Epithelial cell of esophagus (primary cell): ENCODE results near the gene STK4.
"Not testable (repeated sequence)": the region's sequence is repeated elsewhere in the genome, so short reads cannot be mapped to it uniquely, and the experiment has no call there.

Experiments used
- DNase-seq: peaks from one replicate; pipeline ENCODE4 v3.0.0; 2010; ENCODE audit warnings: low read depth
- H3K4me3 ChIP-seq: 2 replicates; pipeline ENCODE4 v1.5.1; 2011; ENCODE audit warnings: mild to moderate bottlenecking, low read length, control low read depth
- TF ChIP-seq, protein P1 (sequence below): IDR thresholded peaks from 2 replicates; pipeline ENCODE4 v1.5.1; 2011; ENCODE audit warnings: low read depth, mild to moderate bottlenecking, low read length, control low read depth, inconsistent platforms; ENCODE audit not compliant: insufficient read depth; ENCODE audit errors: missing control alignments

STK4 gene

GRCh38 chr20:45019762-45020123, 53.4 kb downstream of the STK4 start:
- H3K4me3 ChIP-seq = no peak overlapping the region
- TF ChIP-seq, protein P1, sequence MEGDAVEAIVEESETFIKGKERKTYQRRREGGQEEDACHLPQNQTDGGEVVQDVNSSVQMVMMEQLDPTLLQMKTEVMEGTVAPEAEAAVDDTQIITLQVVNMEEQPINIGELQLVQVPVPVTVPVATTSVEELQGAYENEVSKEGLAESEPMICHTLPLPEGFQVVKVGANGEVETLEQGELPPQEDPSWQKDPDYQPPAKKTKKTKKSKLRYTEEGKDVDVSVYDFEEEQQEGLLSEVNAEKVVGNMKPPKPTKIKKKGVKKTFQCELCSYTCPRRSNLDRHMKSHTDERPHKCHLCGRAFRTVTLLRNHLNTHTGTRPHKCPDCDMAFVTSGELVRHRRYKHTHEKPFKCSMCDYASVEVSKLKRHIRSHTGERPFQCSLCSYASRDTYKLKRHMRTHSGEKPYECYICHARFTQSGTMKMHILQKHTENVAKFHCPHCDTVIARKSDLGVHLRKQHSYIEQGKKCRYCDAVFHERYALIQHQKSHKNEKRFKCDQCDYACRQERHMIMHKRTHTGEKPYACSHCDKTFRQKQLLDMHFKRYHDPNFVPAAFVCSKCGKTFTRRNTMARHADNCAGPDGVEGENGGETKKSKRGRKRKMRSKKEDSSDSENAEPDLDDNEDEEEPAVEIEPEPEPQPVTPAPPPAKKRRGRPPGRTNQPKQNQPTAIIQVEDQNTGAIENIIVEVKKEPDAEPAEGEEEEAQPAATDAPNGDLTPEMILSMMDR = no peak
- DNase-seq = no peak

DNA sequence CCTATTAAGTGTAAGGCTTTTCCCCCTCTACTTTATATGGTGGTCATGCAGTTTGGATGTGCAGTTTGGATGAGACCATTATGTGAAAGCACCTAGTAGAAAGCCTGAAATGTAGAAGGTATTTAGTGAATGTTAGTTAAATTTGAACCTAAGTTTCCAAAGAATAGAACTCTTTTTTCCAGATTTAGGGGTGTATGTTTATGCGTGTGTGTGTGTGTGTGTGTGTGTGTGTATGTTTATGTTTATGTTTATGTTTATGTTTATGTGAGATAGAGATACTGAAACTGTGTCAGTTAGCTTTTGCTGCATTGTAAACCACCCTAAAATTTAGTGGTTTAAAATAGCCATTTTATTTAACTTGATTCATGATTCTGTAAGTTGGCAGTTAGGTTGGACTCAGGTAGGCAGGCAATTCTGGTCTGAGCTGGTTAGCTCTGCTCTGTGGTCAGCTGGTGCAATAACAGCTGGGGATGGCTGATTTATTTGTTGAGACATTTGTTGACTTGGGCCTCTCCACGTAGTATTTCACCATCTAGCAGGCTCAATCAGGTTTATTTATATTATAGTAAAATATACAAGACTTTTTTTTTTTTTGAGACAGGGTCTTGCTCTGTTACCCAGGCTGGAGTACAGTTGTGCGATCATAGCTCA, 54.0 kb downstream of the STK4 start:
- no peak overlapping the region for H3K4me3 ChIP-seq
- peak; percentile 41 for DNase-seq
- TF ChIP-seq, protein P1 = no peak

DNA sequence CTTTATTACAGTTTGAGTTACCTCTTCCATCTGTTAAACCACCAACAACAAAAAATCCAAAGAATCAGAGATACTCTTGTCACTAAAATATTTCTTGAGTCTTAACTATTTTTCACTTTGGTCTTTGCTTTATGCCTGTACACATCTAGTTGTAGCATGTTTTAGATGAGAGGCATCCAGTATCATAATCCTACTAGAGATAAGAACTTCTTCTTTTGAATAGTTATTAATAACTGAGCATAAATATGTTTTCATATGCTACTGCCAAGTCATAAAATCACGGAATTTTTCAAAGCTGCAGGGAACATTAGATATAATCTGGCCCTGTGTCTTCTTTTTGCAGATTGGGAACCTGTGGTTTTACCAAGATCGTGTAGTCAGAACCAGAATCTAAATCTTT, 55.3 kb downstream of the STK4 start:
- no peak overlapping the region for H3K4me3 ChIP-seq
- TF ChIP-seq, protein P1 = no peak
- no peak for DNase-seq

- not testable (repeated sequence) for DNase-seq, H3K4me3 ChIP-seq
These were observed 56.8 kb downstream of the STK4 start for GRCh38 chr20:45023140-45023539.

- DNase-seq = no peak
- no peak overlapping the region for H3K4me3 ChIP-seq
- TF ChIP-seq, protein P1 = no peak
These were observed 62.3 kb downstream of the STK4 start for GRCh38 chr20:45028424-45029136.

DNA sequence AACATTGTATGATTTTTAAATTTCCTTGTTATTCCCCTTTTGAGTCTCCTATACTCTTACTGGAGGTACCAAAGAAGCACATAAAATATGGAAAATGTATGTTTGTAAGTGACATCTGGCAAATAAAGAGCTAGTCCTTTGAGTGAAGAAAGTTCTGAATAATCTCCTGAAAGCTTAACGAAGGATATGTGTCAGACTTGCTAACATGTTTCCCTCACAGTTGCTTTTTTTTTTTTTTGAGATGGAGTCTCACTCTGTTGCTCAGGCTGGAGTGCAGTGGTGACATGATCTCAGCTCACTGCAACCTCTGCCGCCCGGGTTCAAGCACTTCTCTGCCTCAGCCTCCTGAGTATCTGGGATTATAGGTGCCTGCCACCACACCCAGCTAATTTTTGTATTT, 63.6 kb downstream of the STK4 start:
- TF ChIP-seq, protein P1 = no peak
- no peak for DNase-seq
- H3K4me3 ChIP-seq = no peak overlapping the region

- no peak overlapping the region for H3K4me3 ChIP-seq
- peak; percentile 66 for DNase-seq
- TF ChIP-seq, protein P1 = no peak
These were observed 66.0 kb downstream of the STK4 start for GRCh38 chr20:45032276-45032675.
